GM21723 (cell line): ENCODE measurements around the gene SART3.
"Not testable (repeated sequence)": the region's sequence is repeated elsewhere in the genome, so short reads cannot be mapped to it uniquely, and the experiment has no call there.

Experiments used
- ATAC-seq: cut with Tn5 transposase; IDR thresholded peaks from one replicate; pipeline ENCODE4 v1.9.1; 2021; ENCODE audit warnings: mild to moderate bottlenecking, moderate library complexity; ENCODE audit not compliant: unreplicated experiment

SART3 gene

DNA sequence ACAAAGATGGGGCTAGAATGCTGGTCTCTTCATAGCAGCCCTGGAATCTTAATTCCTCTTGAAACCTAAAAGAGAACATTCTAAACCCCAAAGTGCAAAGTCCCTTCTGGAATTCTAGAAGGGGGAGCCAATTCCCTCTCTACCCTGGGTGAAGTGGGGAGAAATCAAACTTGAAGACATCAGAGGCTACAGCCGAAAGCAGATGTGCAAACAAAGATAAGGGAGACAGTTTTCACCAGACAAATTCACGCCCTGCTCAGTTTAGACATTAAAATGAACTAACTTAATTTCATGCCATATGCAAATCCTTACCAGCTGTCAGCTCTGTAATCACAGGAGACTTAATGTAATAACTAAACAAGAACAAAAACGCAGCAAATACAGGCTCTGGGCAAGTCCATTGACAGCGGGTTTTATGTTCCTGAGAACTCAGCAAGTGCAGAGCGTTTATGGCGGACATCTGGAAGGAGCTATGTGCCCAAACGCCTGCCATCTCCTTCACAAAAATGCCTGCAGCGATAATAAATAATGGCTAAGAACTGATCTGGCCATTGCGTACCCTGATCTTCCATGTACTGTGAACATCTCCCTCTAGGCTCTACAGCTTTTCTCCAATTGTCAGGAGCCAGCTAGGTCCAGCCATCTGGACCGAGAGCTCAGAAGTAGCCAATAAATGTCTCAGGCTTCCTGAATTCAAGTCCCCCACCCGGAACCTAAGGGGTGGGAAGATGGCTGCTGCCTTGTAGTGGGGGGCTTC lies 65.0 kb downstream of the SART3 start:
- no peak for ATAC-seq

DNA sequence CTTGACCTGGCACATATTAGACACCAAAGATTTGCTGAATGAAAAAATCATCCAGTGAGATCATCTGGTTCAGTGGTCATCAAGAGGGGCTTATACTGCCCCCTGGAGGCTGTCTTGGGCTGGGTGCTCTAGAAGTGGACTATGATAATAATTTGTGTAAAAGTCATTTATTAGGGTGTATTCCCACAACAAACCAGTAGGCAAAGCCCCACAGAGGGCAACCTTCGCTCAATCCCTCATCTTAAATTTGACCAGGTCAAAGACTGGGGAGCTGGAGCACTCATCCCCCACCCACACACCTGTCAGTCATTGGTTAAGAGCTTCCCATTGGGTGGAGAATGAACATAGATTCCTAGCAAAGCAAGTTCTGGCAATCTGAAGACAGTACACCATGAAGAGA lies 65.9 kb downstream of the SART3 start:
- ATAC-seq: no peak

DNA sequence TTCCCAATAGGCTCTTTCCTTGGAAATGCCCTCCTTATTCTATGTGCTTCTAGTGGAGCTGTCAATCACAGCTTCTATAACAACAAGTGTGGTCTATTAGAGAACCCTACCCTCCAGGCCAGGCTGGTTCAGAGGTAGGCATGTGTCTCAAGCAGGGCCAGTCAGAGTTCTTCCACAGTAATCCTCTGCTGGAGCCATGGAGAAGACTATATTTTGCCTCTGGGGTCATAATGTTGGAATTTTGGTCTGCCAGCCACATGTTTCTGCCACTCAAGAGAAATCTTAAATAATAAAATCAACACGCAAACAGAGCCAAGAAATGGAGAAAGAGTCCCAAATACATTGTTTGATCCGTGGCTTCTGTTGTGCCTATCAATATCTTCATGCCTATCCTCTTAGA lies 69.7 kb downstream of the SART3 start:
- no peak for ATAC-seq

DNA sequence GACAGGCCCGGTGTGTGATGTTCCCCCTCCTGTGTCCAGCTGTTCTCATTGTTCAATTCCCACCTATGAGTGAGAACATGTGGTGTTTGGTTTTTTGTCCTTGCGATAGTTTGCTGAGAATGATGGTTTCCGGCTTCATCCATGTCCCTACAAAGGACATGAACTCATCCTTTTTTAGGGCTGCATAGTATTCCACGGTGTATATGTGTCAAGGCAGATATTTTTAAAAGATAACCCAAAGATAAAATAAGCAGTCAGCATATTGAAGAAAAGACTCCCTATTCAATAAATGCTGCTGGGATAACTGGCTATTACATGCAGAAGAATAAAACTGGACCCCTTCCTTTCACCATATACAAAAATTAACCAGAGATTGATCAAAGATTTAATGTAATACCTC lies 73.9 kb downstream of the SART3 start:
- not testable (repeated sequence) for ATAC-seq

DNA sequence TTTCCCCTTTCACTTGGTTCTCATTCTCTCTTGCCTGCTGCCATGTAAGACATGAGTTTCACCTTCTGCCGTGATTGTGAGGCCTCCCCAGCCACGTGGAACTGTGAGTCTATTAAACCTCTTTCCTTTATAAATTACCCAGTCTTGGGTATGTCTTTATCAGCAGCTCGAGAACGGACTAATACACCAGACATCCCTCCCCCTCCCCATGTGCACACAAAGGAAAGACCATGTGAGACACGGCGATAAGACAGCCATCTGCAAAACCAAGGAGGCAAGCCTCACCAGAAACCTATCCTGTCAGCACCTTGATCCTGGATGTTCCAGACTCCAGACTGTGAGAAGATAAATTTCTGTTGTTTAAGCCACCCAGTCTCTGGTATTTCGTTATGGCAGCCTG lies 75.6 kb downstream of the SART3 start:
- ATAC-seq: not testable (repeated sequence)

DNA sequence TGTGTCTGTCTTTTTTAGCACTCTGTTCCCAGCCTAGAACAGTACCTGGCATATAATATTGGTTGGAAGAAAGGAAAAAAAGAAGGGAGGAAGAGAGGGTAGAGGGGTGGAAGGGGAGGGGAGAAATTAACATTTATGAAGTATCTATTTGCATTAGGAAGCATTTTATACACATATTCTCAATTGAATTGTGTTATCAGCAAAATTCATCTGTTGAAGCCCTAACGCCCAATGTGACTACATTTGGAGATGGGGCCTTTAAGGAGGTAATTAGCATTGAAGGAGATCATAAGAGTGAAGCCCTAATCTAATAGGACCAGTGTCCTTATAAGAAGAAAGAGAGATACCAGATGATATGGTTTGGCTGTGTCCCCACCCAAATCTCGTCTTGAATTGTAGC lies 76.1 kb downstream of the SART3 start:
- ATAC-seq: no peak

DNA sequence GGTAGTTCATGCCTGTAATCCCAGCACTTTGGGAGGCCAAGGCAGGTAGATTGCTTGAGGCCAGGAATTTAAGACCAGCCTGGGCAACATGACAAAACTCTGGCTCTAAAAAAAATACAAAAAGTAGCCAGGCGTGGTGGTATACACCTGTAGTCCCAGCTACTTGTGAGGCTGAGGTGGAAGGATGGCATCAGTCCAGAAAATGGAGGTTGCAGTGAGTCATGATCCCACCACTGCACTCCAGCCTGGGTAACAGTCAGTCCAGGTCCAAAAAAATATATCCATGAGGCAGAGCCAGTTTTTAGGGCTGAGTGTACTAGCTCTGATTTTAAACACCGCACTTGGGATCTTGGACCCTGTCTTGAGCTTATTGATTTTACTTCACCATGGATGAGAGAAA lies 76.5 kb downstream of the SART3 start:
- no peak for ATAC-seq

DNA sequence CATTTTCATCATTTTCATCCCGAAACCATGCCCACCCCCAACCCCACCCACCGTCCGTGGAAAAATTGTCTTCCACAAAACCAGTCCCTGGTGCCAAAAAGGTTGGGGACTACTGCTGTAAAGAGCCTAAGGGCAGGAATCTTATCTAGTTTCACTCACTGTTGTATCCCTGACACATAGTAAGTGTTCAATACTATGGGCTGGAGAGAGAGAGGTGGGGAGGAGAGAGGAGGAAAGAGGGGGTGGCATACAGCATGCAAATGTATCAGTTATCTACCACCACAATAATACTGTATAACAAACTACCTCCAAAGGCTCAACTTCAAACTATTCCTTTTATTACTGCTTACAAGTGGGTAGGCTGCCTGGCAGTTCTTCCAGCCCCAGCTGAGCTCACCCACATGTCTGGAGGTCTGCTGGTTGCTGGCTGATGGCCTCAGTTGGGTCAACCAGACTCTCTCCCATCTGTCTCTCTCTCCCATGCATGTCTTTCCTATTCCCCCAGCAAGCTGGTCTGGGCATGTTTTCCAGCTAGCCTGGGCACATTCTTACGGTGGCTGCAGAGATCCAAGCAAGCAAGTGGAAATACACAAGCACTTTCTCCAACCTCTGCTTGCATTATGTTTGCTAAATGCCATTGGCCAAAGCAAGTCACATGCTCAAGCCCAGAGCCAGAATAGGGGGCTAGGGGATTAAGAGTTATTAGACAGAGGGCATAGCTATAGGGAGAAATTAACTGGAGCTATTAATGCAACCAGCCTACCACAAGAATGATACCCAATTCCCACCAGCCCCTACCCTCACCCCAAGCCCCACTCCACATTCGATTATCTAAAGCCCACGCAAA lies 77.5 kb downstream of the SART3 start:
- ATAC-seq: no peak

DNA sequence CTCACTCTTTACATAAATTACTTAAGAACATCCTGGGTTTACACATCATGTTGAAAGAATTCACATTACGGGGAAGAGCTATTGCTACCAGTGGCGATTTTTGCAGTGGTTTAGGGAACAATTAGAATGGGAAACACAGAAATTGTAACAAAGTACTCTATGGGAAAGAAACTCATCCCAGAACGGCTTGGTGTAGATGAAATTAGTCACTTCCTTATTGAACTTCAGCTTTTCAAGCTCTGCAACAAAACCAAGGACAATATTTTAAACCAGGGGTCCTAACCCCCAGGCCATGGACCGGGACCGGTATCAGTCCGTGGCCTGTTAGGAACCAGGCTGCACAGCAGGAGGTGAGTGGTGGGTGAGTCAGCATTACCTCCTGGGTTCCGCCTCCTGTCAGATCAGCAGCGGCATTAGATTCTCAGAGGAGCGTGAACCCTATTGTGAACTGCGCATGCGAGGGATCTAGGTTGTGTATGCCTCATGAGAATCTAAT lies 78.2 kb downstream of the SART3 start:
- no peak for ATAC-seq

DNA sequence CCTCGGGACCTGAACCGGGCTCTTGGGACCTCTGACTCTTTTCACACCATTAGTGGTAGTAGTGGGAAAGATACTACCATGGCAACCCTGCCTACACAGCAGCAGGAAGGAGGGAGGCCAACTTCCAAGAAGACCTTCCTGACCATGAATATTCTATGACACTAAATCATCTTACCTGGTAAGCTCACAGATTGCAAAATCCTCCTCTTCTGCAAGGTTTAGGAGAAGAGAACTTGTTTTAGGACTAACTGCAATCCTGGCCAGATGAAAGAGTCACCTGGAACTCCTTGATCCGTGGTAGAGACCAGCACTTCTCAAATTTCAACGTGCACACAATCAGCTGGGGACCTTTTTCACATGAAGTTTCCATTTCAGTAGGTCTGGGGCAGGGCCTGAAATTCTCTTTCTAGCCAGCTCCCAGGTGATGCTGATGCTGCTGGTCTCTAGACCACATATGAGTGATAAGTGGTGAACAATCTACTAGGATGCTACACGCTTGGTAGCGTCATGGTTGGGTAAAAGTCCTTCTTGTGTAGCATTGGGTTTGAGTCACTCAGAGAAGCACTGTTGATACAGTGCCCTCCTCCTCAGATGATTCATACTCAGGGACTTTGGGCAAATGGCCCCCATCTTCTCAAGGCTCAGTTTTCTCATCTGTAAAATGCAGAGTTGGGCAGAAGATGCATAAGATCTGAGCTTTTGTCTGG lies 81.5 kb downstream of the SART3 start:
- ATAC-seq: no peak

DNA sequence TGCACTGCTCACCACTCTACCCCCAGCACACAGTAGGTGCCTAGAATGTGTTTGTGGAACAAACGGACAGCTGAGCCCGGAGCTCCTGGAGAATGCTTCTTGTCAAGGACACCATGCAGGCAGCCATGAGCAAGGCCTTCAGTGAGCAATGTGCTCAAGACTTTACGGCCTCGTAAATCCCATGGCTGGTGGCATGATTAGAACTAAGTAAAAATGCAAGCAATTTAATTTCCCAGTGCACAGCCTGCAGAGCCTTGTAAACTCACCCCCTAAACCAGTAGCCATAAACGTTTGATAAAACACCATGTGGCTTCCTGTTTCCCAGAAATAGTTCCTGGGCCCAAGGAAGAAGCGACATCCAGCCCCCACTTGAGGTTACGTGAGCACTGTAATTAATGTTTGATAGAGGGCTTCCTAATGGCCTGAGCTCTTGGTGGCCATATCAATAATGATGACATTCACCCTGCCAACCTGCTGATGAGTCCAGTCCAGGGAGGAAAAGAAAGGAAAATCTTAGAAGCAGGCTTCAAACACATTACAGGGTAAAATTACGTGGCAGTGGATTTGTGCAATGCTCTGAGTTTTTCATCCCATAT lies 82.3 kb downstream of the SART3 start:
- ATAC-seq: no peak

DNA sequence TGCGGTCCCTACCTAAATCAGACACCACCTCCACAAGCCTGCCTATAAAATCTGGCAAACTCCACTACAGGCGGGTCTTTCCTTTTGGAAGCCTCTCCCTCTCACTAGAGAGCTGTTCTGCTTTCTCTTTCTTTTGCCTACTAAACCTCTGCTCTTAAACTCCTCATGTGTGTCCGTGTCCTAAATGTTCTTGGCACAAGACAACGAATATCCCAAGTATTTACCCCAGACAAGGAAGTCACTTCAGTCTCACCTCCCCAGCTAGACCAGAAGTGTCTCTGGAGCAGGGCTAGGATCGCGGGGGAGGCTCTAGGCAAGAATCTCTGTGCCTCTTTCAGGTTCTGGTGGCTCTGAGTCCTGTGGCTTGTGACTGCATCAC lies 83.1 kb downstream of the SART3 start:
- no peak for ATAC-seq

DNA sequence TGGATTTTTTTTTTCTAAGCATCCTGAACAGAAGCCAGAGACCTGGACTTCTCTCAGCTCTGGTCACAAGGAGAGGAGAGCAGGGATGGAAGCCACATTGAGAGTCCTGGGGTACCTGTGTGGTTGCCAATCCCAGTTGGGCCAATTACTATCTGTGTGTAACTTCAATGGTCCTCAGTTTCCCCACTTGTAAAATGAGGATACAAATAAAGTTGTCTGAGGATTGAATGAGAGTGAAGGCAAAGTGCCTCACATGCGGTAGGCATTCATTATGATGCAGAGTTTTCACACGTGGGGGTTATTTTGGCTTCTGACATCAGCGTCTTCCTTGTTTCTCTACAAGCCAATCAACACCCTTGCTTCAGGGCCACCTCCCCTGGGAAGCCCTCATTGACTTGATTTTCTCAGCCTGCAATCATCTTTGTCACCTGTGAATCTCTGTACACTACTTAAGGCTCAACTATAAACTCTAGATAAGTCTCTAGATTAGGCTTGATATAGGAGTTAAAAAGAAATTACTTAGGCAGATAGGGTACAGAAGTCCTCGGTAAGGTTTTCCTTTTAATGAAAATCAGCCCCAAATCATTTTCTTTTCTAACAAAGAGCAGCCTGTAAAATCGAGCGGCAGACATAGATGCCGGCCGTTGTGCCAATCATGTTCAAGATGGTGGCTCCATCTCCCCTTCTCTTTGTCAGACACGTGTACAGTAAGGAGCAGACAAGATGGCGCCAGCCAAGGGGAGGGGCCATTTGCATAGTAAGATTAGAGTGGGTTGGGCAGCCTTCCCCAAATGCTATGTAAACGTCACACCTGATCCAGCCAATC lies 83.7 kb downstream of the SART3 start:
- ATAC-seq: no peak

DNA sequence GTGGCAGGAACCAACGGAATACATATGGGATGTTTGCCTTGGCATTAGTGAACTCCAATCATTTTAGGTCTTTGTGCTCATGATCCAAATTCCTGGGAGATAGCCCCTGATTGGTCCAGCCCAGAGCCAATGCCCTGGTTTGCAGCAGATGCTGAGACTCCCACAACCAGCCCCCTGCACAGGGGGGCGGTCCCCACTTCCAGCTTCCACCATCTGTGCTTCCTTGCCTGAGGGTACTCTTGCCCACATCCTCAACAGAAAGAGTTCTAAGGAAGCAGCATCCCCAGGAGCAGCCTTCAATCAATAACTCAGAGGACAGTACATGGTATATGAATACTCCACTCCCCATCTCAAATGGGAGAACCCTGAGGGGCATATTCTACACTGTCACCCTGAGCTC lies 85.6 kb downstream of the SART3 start:
- no peak for ATAC-seq

DNA sequence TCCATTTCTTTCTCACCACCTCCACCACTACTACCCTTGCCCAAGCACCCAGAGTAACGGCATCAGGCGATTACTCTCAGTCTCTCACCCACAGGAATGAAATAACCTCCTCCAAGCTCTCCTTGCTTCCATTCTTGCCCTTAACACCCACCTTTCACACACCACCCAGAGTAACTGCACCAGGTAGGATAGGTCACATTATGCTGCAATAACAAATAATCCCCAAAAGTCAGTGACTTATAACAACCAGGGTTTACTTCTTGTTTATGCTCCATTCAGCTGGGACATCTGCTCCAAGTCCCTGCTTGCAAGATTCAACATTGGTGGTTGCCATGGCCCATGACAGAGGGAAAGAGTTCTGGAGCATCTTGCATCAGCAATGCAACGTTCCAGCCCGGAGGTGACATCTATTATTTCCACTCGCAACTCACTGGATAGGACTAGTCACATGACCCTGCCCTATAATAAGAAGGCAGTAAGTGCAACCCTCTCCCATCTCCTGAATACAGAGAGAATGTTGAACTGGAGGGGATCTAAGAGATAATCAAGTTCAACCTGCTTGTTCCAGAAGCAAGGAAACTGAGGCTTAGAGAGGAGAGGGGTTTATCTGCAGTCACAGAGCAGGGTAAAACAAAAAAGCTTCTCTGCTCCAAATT lies 87.4 kb downstream of the SART3 start:
- no peak for ATAC-seq
